ENCODE data around the gene THSD4. TPM values are rescaled to one million over a fixed set of nuclear protein-coding genes. Genes with fewer than 3 reads are reported as not detected.

THSD4 gene
- total RNA-seq, 1 experiment from 2014 or later, result 29.0 TPM

- no peaks in the 10 kb centered on the region for H3K27me3 ChIP-seq (ENCODE audit: low read length)
- intact Hi-C loops (cut with micrococcal nuclease), result loop anchor here (5.0 kb wide), 1 partner anchor 39 kb away; no protein-coding TSS in a partner anchor
- ATAC-seq (peak; percentile 39), DNase-seq (peak; percentile 85)
- ChIA-PET CTCF (no interaction called here), POLR2A (ENCODE audit: unreplicated experiment) (no interaction called here)
- H3K4me1 ChIP-seq (ENCODE audit: insufficient read depth, low read length), result peaks cover 73% of the 10 kb centered on the region
- peak overlapping the region; percentile 96 for H3K27ac ChIP-seq (ENCODE audit: low read length)
- H3K79me2 ChIP-seq (ENCODE audit: low read length), result peaks cover 22% of the 10 kb centered on the region
- H3K9me3 ChIP-seq (ENCODE audit: low read length), result no peaks in the 10 kb centered on the region
- no TSS peak for BruUV-seq (replicated peaks)
- no peak overlapping the region for H3K4me3 ChIP-seq (ENCODE audit: low read length)
- no peak overlapping the region for H2AFZ ChIP-seq (ENCODE audit: low read length)
- TF ChIP-seq EZH2 (IDR thresholded peaks at IDR 0.05; ENCODE audit: low read length, unreplicated experiment) (no peak), CTCF (conservative IDR thresholded peaks at IDR 0.05; ENCODE audit: low read depth, low read length) (no peak), EZH2phosphoT487 (IDR thresholded peaks at IDR 0.05; ENCODE audit: borderline replicate concordance, low read length) (no peak)
- H3K9ac ChIP-seq (ENCODE audit: low read length), result peak overlapping the region; percentile 76
- H3K9me2 ChIP-seq (replicated peaks; ENCODE audit: low read length), result no peaks in the 10 kb centered on the region
- H3F3A ChIP-seq (ENCODE audit: low read length, unreplicated experiment), result peaks cover 7% of the 10 kb centered on the region
- no peaks in the 10 kb centered on the region for H4K20me1 ChIP-seq (ENCODE audit: low read length)
- H3K36me3 ChIP-seq (ENCODE audit: low read depth, low read length), result peaks cover 7% of the 10 kb centered on the region; the same call in 1 of the 2 replicates
- H3K4me2 ChIP-seq (ENCODE audit: low read length), result peak overlapping the region; percentile 44
Measured at GRCh38 chr15:71276336-71276665, 161.0 kb downstream of the THSD4 start.

- no peak for TF ChIP-seq CTCF (conservative IDR thresholded peaks at IDR 0.05; ENCODE audit: low read depth, low read length)
- no peak for TF ChIP-seq EZH2 (IDR thresholded peaks at IDR 0.05; ENCODE audit: low read length, unreplicated experiment)
- TF ChIP-seq EZH2phosphoT487 (IDR thresholded peaks at IDR 0.05; ENCODE audit: borderline replicate concordance, low read length), result no peak
- Histone ChIP-seq H2AFZ (ENCODE audit: low read length) (no peak overlapping the region), H3K27ac (ENCODE audit: low read length) (peak overlapping the region; percentile 96), H3K4me1 (ENCODE audit: insufficient read depth, low read length) (peaks cover 67% of the 10 kb centered on the region), H4K20me1 (ENCODE audit: low read length) (no peaks in the 10 kb centered on the region), H3K9me3 (ENCODE audit: low read length) (no peaks in the 10 kb centered on the region), H3K79me2 (ENCODE audit: low read length) (peaks cover 23% of the 10 kb centered on the region), H3K4me3 (ENCODE audit: low read length) (no peak overlapping the region), H3K27me3 (ENCODE audit: low read length) (no peaks in the 10 kb centered on the region), H3K36me3 (ENCODE audit: low read depth, low read length) (peaks cover 7% of the 10 kb centered on the region; the same call in 1 of the 2 replicates), H3F3A (ENCODE audit: low read length, unreplicated experiment) (peaks cover 7% of the 10 kb centered on the region), H3K9ac (ENCODE audit: low read length) (peak overlapping the region; percentile 70), H3K4me2 (ENCODE audit: low read length) (peak overlapping the region; percentile 48), H3K9me2 (replicated peaks; ENCODE audit: low read length) (no peaks in the 10 kb centered on the region)
- DNase-seq (peak; percentile 95), ATAC-seq (peak; percentile 20; the same call in 1 of the 2 replicates)
- BruUV-seq (replicated peaks), result no TSS peak
- ChIA-PET POLR2A (ENCODE audit: unreplicated experiment) (no interaction called here), CTCF (no interaction called here)
- intact Hi-C loops (cut with micrococcal nuclease), result loop anchor here (5.0 kb wide), 1 partner anchor 42 kb away; no protein-coding TSS in a partner anchor
Measured at GRCh38 chr15:71278989-71279756, 163.9 kb downstream of the THSD4 start.

- ATAC-seq (no peak), DNase-seq (no peak)
- no TSS peak for BruUV-seq (replicated peaks)
- Histone ChIP-seq H3K9ac (ENCODE audit: low read length) (peak overlapping the region; percentile 70), H3K9me3 (ENCODE audit: low read length) (no peaks in the 10 kb centered on the region), H3K9me2 (replicated peaks; ENCODE audit: low read length) (no peaks in the 10 kb centered on the region), H3K4me2 (ENCODE audit: low read length) (peak overlapping the region; percentile 3; the same call in 1 of the 2 replicates), H3K79me2 (ENCODE audit: low read length) (peaks cover 23% of the 10 kb centered on the region), H4K20me1 (ENCODE audit: low read length) (no peaks in the 10 kb centered on the region), H3F3A (ENCODE audit: low read length, unreplicated experiment) (peaks cover 5% of the 10 kb centered on the region), H3K4me3 (ENCODE audit: low read length) (no peak overlapping the region), H3K36me3 (ENCODE audit: low read depth, low read length) (peaks cover 7% of the 10 kb centered on the region; the same call in 1 of the 2 replicates), H3K4me1 (ENCODE audit: insufficient read depth, low read length) (peaks cover 61% of the 10 kb centered on the region), H3K27me3 (ENCODE audit: low read length) (no peaks in the 10 kb centered on the region), H3K27ac (ENCODE audit: low read length) (peak overlapping the region; percentile 96), H2AFZ (ENCODE audit: low read length) (no peak overlapping the region)
- TF ChIP-seq EZH2phosphoT487 (IDR thresholded peaks at IDR 0.05; ENCODE audit: borderline replicate concordance, low read length) (no peak), CTCF (conservative IDR thresholded peaks at IDR 0.05; ENCODE audit: low read depth, low read length) (no peak), EZH2 (IDR thresholded peaks at IDR 0.05; ENCODE audit: low read length, unreplicated experiment) (no peak)
- CTCF ChIA-PET, result no interaction called here
- intact Hi-C loops (cut with micrococcal nuclease), result loop anchor here (5.0 kb wide), 1 partner anchor 42 kb away; no protein-coding TSS in a partner anchor
- POLR2A ChIA-PET (ENCODE audit: unreplicated experiment), result no interaction called here
Measured at GRCh38 chr15:71279757-71280141, 164.5 kb downstream of the THSD4 start.
